ENCODE data around the gene WIPI1.

WIPI1 gene

DNA sequence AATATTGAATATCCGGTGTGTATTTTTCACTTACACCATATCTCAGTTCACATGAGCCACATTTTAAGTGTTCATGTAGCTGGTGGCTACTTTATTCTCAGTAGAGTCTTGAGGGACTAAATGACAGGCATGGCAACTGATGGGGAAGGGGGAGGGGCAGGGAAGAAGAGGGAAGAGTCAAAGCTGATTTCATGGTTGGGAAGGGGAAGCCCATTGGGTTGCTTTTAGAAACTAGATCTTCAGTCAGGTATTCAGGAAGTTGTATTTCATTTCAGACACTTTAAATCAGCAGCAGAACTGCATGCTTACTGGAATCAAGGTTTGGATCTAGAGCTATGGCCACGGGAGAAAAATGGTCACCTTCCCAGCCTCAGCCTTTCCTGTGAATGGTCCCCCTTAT, 2.9 kb upstream of the WIPI1 start:
- no peak for DNase-seq

DNA sequence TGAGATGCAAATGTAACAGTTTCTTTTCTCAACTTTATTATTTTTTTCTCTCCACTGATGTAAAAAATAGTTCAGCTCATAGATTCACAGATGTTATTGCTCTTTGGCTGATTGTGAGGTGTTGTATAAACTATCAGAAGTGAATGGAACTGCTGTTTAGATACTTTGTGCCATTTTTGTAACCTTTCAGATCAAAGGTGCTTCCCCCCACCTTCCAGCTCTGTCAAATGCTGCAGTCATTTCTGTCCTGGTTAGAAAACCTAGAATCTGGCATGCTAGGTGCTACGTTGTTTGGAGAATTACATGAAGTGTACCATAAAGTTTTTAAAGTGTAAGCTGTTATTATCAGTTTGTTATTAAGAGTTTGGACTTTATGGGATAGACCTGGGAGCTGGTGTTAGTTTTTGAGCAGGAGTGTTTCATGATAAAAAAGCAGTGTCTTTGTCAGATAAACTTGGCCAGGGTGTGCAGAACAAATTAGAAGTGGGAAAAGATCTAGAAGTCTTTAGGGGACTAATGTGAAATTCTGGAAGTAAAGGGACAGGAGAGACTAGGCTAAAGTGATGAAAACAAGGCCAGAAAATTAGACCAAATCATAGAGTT, 1.8 kb upstream of the WIPI1 start:
- no peak for DNase-seq

DNA sequence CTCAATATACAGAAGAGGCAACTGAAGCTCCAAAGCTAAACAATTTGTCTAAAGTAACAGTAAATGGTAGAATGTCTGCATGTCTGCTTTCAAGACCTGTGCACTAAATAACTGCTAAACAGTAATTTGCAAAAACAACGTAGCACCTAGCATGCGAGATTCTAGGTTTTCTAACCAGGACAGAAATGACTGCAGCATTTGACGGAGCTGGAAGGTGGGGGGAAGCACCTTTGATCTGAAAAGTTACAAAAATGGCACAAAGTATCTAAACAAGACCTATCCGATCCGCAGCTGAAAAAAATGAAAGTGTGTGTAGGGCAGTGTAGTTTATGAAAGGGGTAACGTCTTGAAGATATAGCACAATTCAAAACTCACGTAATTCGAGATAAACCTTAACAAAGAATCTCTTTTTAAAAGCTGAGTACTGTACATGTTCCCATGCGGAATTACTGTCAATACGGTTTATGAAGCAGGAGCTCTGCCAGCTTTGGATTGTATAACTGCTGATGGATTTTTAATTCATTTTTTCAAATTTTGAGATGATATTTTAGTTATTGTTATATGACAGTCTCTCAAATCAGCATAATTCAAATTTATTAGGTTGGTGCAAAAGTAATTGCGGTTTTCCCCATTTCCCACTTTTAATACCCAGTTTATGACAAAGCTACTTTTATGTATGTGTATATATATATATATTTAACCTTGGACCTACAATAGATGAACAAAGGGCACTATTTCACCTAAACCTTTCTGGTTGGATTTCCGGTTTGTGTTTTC, 1.2 kb upstream of the WIPI1 start:
- no peak for DNase-seq

DNA sequence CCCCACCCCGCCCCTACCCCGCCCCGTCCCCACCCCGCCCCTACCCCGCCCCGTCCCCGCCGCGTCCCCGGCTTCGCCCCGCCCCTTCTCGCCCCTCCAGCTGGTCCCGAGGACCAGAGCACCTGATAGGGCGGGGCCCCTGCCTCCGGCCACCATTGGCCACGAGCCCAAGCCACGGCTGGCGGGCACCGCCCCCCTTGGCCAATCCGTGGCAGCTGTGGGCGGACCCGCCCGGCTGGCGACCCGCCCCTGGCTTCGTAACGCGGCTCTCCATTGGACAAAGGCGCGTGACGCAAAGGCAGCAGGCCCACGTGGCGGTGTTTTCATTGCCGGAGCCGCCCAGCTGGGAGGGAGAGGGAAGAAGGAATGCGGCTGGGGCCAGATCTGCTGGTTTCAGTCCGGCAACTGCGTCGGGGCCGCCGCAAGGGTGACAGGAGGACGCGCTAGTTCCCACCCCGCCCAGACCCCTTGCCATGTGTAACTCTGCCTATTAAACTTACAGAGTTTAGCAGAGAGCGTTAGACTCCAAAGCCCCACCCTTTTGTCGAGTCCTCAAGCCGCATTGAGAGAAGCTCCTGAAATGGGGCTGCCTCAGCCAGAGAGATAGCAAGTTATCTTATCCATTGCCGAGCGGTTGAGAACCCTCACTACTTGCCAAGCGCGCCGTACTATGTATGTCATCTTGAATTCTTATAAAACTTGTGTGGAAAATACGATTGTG, 403 bp upstream of the WIPI1 start:
- peak; percentile 97 for DNase-seq

DNA sequence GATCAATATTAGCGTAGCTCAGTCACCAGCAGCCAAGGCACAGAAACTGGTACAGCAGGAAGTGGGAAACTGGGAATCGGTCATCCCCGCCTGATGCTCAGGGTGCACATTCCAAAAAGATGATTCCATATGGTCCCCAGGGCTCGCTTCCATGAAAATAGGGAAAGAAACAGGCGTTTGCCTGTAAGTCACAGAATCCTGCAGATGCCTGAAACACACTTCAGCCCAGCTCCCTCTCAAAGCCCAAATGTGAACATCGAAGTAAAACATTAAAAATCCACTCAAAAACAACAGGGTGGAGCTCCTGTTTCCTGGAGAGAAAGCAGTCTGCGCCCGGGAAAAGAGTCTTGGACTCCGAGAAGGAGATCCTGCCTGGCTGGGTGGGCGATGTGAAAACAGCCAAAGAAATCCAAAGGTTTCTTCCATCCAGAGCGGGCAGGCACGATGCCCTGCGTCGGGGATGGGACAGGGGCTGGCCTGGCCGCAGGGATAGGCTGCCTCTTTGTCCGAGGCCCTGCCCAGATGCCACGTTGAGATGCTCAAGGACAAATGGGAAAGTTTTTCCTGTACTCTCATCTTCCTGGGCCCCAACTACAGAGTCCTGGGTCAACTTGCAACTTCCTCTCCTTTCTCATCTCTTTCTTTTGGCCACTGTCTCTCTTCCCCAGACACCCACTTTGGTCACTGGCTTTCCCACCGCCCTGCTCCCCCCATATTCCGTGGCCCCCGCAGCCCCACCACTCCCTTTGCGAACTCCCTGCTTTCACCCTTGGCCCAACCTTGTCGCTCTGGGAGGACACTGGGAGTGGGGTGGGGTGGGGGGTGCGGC, 743 bp downstream of the WIPI1 start:
- DNase-seq, result no peak

DNA sequence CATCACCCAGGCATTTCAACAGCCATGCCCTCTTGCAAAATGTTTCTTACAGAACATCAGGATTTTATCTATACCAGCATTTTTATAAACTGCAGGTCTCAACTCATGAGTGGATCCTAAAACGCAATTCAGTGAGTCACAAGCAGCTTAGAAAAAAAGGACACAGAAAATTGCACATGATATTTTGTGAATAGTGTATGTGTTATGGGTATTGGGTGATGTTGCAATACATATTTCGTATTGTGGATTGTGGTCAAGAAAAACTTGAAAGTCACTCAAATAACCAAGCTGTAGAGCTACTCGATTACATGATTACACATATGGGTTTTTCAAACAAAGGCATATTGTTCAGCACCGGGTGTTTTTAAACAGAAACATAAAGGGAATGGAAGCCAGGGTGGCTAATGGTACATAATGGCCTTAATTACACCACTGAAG, 1.4 kb downstream of the WIPI1 start:
- no peak for DNase-seq

DNA sequence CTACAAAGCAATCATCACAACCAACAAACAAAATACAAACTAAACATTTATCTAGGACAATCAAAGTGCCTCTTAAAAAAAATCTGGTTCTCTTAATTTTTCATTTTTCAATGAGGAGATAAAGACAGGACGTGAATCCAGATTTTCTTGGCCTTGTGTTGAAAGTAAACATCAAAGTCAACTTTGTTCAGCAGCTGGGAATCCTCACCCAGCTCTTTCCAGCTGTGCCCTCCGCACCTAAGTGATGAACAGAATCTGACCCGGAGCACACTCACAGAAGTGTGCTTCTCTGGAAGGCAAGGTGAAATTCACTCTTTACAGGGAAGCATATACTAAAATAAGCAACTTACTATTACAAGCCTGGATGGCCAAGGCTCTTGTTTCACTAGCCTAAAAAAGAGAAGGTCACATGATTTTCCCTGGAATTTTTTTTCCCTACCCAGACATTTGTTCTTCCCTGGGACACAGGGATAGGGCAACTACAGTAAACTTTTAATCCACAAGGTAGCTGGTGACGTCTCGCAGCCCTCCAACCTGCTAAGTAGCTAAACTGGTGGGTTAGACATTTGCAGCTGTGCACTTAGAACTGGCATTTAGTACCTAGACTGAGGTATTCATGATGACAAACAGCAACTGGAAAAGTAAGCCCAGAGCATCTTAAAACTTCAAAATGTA, 3.2 kb downstream of the WIPI1 start:
- DNase-seq, result no peak

DNA sequence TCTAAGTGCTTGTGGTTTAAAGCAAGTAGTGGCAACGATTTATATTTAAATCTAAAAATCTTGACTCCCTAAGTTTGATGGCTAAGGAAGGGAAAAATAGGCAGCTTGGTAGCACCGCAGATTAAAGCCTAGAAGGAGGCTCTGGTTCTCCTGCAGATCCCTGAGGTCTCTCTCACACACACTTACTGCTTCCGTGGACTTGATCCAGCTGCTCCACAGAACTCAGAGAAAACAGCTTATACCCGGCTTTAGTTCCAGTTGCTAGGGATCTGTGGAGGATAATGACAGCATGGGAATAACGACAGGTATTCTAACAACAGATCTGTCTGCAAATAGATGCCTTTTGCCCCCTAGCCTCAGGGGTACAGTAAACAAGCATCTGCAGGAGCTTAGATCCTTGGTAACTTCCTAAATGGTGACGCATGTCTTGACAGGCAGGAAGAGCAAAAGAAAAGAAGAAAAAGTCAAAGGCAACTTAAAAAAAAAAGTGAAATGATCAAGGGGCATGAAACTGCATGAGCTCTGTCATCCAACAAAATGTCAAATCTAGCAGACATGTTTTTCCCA, 4.5 kb downstream of the WIPI1 start:
- no peak for DNase-seq

DNA sequence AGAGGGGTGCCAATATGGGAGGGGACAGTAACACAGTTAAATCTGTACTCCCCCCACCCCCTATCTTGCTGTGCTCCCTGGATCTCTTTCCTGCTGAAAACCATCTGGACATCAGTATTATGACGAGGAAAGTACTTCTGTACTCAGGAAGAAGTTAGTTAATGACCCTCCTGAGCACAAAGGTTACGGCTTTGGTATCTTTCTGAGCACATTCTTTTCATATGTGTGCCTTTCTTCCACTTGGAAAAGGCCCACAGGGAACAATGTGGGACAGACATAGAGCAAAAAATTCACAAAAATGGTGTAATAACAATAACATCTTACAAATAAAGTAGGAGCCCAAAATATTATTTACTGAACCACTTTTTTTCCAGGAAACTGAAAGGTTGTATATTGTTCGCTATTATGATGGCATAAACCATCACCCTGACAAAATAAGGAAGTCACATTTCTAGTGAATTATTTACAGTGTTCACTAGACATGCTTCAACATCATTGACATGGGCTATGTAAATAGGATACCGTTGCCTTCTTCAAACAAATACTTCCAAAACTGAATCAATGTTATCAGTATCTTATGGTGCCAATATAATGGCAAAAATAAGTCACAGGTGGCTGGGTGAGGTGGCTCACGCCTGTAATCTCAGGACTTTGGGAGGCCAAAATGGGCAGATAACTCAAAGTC, 5.5 kb downstream of the WIPI1 start:
- DNase-seq, result no peak

DNA sequence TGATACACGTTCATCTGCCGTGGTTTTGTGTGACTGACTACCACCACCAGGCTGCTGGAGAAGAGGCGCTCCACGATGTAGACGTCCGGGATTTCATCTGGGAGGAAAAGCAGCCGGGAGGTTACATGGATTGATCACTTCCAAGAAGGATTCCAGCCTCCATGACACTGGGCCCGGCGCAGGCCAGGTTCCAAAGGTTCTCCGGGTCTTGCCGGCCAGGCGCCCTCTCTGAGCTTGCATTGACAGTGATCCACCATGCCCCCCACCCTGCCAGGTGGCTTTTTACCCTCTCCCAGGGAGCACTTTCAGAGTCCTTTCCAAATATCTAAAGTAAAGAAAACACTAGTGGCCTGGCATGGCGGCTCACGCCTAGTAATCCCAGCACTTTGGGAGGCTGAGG, 6.5 kb downstream of the WIPI1 start:
- no peak for DNase-seq

DNA sequence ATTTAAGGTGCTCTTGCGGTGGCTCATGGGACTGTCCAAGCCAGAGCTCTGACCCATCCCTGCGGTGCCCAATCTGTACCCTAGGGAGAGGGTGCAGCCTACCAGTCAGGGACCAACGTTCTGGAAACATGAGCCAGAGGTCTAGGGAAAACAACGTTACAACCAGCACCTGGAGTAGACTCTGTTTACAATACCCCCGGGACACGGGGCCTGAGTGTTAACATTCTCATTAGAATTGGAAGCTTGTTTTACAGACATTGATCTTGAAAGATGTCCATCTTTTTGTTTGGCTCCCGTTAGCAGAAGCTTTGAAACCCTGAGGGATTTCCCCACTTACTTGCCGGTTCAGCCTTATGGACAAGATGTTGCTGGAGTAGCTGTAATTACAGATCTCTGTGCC, 6.9 kb downstream of the WIPI1 start:
- DNase-seq, result peak; percentile 77

DNA sequence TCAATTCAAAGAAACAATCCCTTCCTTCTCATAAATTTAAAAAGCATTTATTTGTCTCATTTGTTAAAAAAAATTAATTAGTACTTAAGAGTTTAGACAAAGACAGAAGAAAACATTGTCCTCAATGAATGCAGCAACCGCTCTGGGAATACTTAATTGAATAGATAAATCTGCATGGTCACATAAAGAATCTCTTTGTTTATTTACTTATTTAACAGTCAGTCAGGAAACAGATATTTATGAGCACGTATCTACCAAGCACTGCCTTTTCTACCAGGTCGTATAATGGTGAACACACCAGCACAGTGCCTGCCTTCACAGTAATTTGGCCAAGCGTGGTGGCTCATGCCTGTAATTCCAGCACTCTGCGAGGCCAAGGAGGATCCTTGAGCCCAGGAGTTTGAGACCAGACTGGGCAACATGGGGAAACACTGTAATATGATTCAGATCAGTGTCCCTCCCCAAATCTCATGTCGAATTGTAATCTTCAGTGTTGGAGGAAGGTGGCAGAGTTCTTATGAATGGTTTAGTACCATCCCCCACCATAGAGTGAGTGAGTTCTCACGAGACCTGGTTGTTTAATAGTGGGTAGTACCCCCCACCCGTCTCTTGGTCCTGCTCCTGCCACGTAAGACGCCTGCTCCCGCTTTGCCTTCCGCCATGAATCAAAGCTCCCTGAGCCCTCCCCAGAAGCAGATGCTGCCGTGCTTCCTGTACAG, 8.1 kb downstream of the WIPI1 start:
- no peak for DNase-seq

DNA sequence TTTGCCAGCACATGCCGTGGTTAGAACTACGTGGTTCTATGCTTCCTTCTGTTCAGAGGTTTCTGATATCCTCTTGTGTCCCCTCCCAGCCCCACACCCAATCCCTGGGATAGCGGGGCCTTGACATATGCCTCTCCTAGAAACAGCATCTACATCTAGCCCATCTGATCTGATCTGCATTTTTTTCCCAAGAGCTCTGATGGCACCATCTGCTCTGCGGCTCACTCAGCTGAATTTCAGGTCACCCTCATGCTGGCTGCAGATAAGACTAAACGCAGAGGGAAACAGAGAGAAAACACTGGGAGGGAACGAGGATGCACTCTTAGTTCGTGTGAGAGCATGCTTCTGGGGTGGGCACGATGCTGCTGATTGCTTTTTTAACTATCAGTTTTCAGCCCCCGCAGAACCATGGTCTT, 10.7 kb downstream of the WIPI1 start:
- peak; percentile 95 for DNase-seq

DNA sequence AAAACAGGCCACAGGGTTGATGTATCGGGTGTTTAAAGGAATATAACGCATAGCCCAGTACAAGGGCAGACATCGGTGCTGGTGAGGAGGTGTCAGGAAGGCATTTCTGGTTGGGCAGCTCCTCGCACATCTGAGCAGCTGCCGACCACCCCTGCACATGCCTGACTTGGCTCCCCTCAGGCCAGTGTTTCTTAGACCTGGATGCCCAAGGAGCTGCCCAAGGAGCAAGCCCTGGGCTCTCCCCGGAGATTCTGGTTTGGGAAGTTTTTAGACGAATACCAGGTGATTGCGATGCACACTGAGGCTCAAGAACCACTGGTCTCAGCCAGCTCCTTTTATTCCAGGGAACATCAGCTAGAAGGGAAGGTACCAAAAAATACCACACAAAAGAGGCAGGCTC, 11.6 kb downstream of the WIPI1 start:
- DNase-seq, result no peak

DNA sequence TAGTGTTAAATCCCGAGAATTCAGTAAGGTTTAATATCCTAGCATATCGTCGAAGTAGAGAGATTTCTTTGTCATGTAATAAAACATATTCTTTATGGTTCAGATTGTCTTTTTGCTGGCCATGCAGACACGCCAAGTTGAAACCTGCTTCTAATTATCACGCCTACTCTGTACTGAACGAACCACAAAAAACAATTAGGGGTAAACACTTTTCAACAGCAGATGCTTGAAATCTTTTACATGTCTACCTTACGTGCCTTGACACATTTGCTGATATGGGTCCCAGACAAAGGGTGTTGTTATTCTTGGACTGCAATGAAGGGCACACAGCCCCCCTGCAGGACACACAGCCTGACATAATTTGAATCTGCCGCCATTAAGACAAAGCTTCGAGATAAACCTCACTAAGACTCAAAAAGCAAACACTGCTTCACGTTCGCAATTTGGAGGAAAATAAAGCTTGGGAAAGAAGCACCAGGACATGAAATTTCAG, 13.3 kb downstream of the WIPI1 start:
- no peak for DNase-seq

DNA sequence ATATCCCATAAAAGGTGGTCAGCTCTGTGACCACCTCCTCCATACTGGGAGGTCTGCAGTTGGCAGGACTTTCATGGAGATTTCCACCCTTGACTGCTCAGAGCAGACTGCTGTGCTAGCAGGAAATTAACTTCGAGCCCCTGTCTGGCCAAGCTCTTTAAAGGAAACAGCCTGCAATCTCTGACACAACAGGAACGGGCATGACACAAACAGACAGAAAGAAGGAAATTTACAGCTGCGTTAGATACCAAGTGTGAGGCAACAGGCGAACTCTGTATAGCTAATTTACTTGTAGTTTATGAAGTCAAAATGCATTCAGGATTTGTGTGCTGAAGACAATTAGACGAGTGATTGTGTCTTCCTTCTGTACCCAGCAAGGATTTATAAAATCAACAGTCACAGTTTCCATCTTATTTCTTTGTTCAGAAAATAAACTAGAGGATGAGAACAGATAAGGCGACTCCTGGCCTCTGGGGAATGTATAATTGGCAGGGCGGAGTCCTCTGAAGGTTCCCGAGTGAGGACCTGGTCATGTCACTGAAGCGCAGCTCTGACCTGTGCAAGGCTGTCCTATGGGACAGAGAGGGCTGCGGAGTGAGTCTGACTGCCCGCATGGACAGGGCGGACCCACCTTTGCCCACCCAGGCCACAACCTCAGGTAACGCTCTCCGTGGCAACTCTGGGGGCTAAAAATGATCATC, 16.1 kb downstream of the WIPI1 start:
- no peak for DNase-seq

DNA sequence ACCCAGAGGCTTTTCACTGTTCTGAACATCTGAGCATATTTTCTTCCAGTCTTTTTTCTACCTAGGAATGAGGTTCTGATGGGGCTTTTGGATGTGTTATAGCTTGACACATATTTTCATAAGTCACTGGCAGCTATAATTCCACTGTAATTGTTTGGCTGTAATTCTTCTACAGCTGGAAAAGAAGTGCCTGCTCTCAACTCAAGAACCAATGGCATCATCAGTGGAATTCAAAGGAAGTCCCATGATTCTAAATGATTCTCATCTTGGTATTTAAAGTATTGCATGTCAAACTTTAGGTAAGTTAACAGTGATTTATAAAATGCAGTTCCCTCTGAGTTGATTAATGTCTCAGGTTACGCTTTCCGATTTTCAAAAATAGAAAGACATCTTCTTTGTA, 16.8 kb downstream of the WIPI1 start:
- DNase-seq, result no peak

DNA sequence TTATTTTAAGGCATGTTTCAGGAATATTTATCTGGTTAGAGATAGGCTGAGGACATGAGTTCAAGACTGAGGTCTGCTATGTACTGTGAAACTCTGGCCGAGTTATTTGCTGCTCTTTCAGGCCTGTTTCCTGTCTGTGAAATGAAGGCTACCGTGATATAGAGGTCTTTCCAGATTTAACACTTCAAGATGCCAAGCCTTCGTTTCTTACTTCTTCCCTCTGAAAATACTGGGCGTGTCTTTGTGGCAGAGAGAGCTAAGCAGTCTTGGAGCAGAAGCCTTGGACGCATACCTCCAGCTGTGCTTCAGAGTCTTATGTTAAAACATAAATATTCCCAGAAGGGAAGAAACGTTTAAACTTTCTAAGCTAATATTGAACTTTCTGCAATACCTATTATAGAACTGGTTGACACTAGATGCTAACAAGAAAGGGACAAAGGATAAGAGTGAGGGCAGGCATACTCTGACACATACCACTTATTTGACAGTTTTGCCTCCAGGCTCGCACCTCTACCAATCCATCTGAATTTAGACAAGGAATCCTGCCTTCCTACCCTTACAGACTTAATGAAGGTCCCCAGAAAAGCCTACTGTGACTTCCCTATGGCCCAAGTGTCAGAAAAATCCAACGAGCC, 17.5 kb downstream of the WIPI1 start:
- no peak for DNase-seq

DNA sequence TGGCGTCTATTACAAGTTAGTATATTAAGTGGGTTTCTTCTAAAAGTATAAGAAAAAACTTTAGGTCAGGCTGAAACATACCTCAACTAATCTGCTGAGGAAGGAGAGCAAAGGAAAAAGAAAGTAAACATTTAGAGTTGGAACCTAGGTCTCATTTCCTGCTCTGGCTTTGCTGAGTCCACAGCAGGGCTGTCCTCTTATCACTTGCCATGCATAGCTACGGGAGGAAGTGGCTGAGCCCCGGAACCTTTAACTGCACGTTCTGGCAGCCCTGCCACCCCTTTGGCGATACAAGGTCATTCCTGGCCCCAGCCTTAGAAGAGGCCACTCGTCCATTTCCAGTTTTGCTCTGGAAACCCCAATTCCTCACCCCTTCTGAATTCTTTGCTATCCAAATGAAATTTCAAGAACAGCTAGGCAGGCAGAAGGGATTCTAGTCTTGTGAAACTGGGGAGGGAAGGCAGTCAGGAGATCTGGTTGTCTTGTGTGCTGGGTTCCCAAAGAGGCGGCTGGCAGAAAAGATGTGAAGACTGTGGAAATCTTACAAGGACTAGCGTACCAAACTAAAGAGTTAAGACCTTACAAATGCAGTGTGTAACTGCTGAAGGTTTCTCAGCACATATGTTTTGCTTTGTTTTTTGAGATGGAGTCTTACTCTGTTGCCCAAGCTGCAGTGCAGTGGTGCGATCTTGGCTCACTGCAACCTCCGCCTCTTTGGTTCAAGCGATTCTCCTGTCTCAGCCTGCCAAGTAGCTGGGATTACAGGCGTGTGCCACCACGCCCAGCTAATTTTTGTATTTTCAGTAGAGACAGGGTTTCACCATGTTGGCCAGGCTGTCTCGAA, 19.1 kb downstream of the WIPI1 start:
- DNase-seq, result no peak

Measured in NCI-H2171 (cell line).